GM10248 (cell line): Measurements from ENCODE around the gene MUC21.
"Not testable (repeated sequence)": the region's sequence is repeated elsewhere in the genome, so short reads cannot be mapped to it uniquely, and the experiment has no call there.

ENCODE experiments used
- CTCF ChIA-PET: fragments of 300-600 bp; sonication (Branson Sonifier 250); formaldehyde crosslinking; extraction: SDS; loops from one replicate; lab custom pipeline; 2021; ENCODE audit warnings: antibody characterized with exemption; lab: Yijun Ruan, JAX
- POLR2A ChIA-PET: fragments of 350-650 bp; sonication (Branson Sonifier 250); formaldehyde crosslinking; extraction: SDS; loops from one replicate; lab custom pipeline; 2020; ENCODE audit warnings: antibody characterized with exemption; lab: Yijun Ruan, JAX
- DNase-seq: peaks from one replicate; pipeline ENCODE4 v3.0.0; 2012; ENCODE audit errors: extremely low spot score
- TF ChIP-seq, protein P1 (sequence below): IDR thresholded peaks from 2 replicates; pipeline ENCODE4 v1.5.1; 2012; ENCODE audit warnings: mild to moderate bottlenecking, low read depth; ENCODE audit errors: extremely low read depth, missing control alignments, control extremely low read depth

Gene MUC21

GRCh38 chr6:30964075-30964474 is 19.4 kb upstream of the MUC21 start:
- no peak for DNase-seq
- CTCF ChIA-PET: no interaction called here
- POLR2A ChIA-PET: no interaction called here
- TF ChIP-seq, protein P1, sequence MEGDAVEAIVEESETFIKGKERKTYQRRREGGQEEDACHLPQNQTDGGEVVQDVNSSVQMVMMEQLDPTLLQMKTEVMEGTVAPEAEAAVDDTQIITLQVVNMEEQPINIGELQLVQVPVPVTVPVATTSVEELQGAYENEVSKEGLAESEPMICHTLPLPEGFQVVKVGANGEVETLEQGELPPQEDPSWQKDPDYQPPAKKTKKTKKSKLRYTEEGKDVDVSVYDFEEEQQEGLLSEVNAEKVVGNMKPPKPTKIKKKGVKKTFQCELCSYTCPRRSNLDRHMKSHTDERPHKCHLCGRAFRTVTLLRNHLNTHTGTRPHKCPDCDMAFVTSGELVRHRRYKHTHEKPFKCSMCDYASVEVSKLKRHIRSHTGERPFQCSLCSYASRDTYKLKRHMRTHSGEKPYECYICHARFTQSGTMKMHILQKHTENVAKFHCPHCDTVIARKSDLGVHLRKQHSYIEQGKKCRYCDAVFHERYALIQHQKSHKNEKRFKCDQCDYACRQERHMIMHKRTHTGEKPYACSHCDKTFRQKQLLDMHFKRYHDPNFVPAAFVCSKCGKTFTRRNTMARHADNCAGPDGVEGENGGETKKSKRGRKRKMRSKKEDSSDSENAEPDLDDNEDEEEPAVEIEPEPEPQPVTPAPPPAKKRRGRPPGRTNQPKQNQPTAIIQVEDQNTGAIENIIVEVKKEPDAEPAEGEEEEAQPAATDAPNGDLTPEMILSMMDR: no peak

GRCh38 chr6:30965140-30965601 is 18.3 kb upstream of the MUC21 start:
- DNase-seq: no peak
- TF ChIP-seq, protein P1: no peak
- CTCF ChIA-PET: no interaction called here
- POLR2A ChIA-PET: no interaction called here

DNA sequence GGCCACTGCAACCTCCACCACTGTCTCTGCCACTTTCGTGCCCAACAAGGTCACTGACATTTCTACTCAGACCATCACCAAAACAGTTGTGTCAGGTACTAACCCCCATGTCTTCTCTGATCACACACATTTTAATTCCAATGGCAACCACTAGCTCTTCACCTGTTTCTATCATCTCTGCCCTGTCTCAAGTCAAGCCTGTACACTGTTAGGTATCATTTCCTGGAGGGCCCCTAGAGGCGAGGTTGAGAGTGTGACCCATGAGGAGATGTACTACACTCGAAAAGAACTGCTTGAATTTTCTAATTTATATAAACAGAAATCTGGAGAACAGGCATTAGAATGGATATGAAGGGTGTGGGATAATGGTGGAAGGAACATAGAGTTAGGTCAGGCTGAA is 17.4 kb upstream of the MUC21 start:
- CTCF ChIA-PET: interaction anchor here (1.0 kb wide), 1 partner anchor 11 kb away, joined by 3 read pairs; no protein-coding TSS in a partner anchor
- no peak for DNase-seq

GRCh38 chr6:30969171-30969570 is 14.3 kb upstream of the MUC21 start:
- CTCF ChIA-PET: interaction anchor here (1.0 to 1.9 kb wide), 7 partner anchors 10 to 118 kb away, joined by 3 to 6 read pairs (median 4); no protein-coding TSS in a partner anchor

More for the DNA sequence above, 17.4 kb upstream of the MUC21 start:
- POLR2A ChIA-PET: no interaction called here
- TF ChIP-seq, protein P1: no peak

GRCh38 chr6:30970946-30971345 is 12.6 kb upstream of the MUC21 start:
- TF ChIP-seq, protein P1: no peak
- POLR2A ChIA-PET: no interaction called here
- CTCF ChIA-PET: no interaction called here
- DNase-seq: no peak

More at GRCh38 chr6:30969171-30969570, 14.3 kb upstream of the MUC21 start:
- POLR2A ChIA-PET: interaction anchor here (0.5 kb wide), 2 partner anchors 40 to 249 kb away, joined by 3 read pairs; no protein-coding TSS in a partner anchor
- not testable (repeated sequence) for DNase-seq

- TF ChIP-seq, protein P1: no peak
- CTCF ChIA-PET: interaction anchor here (1.0 to 1.1 kb wide), 2 partner anchors 9 to 46 kb away, joined by 3 read pairs; no protein-coding TSS in a partner anchor
- no peak for DNase-seq
- POLR2A ChIA-PET: no interaction called here
Observed at GRCh38 chr6:30972816-30973215, 10.7 kb upstream of the MUC21 start.

GRCh38 chr6:30974490-30975252 is 8.8 kb upstream of the MUC21 start:
- ChIA-PET POLR2A (no interaction called here), CTCF (interaction anchor here (0.7 to 1.3 kb wide), 2 partner anchors 8 to 11 kb away, joined by 3 to 5 read pairs; no protein-coding TSS in a partner anchor)
- DNase-seq: no peak
- TF ChIP-seq, protein P1: no peak
